Amniotic stem cell (primary cell): ENCODE measurements around the gene PRRC2C.

Source experiments
- DNase-seq: peaks from one replicate; lab custom pipeline; 2025; lab: John Stamatoyannopoulos, UW

The PRRC2C gene

GRCh38 chr1:171637928-171638576, 152.7 kb downstream of the PRRC2C start:
- DNase-seq = no peak

- DNase-seq = no peak
Measured at GRCh38 chr1:171640225-171640624, 154.9 kb downstream of the PRRC2C start.

GRCh38 chr1:171641076-171641864, 155.9 kb downstream of the PRRC2C start:
- DNase-seq = no peak

GRCh38 chr1:171642197-171642596, 156.9 kb downstream of the PRRC2C start:
- DNase-seq = no peak
